ENCODE data around the gene VAMP5. TPM values are rescaled to one million over a fixed set of nuclear protein-coding genes. Genes with fewer than 3 reads are reported as not detected.

The VAMP5 gene
- total and polyA plus RNA-seq, 9 of the 15 experiments (the other 6 are each of a cell fraction or from before 2014, with no cell fraction given) = 0.54 to 1.9 (median 1.5) TPM; not detected in 2

DNA sequence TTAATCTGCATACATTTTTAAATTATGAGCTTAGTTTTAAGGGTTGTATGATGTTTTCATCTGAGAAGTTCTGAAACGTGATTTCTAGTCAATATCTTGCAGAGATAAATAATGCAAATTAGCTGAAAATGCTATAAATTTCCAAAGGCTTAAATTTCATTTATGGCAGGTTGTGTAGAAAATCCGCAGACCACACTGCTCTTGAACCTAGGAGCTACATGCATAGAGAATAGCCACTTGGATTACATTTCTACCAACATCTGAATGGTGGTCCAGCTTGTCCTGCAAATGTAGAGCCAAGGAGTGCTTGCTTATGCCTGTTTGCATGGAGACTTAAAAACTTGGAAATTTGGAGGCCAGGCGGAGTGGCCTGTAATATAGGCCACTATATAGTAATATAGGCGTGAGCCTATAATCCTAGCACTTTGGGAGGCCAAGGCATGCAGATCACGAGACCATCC, 38.4 kb upstream of the VAMP5 start (continued):
- TF ChIP-seq TEAD4 (IDR thresholded peaks at IDR 0.05; ENCODE audit: low read length) (no peak; the same call in 1 of the 2 replicates), TEAD4 (CRISPR knock-in tag; IDR thresholded peaks at IDR 0.05; ENCODE audit: borderline replicate concordance) (no peak), FOXM1 (IDR thresholded peaks at IDR 0.05; ENCODE audit: low read depth) (no peak), FOXM1 (CRISPR knock-in tag; IDR thresholded peaks at IDR 0.05; ENCODE audit: low read depth) (no peak), TCF15 (CRISPR knock-in tag; IDR thresholded peaks at IDR 0.05) (no peak), ZNF175 (CRISPR knock-in tag; IDR thresholded peaks at IDR 0.05; ENCODE audit: low read depth) (no peak), JUND (IDR thresholded peaks at IDR 0.05; ENCODE audit: borderline replicate concordance, low read depth, low read length) (no peak), JUND (tag; IDR thresholded peaks at IDR 0.05; ENCODE audit: borderline replicate concordance, low read depth, low read length) (no peak), ZNF3 (CRISPR knock-in tag; IDR thresholded peaks at IDR 0.05) (no peak), MCM3 (IDR thresholded peaks at IDR 0.05) (no peak), NUFIP1 (IDR thresholded peaks at IDR 0.05; ENCODE audit: partially characterized antibody) (no peak), FOXA3 (CRISPR knock-in tag; conservative IDR thresholded peaks at IDR 0.05 in 1 of 2, IDR thresholded peaks at IDR 0.05 in 1 of 2) (no peak), ZNF274 (IDR thresholded peaks at IDR 0.05; ENCODE audit: borderline replicate concordance, low read depth, low read length) (no peak), CTCFL (IDR thresholded peaks at IDR 0.05; ENCODE audit: borderline replicate concordance, insufficient read depth, low read depth, low read length, poor library complexity, severe bottlenecking) (no peak), CTCF (IDR thresholded peaks at IDR 0.05 in 2 of 3, conservative IDR thresholded peaks at IDR 0.05 in 1 of 3; ENCODE audit: insufficient read depth in 2 of 3, low read depth in 1 of 3, low read length in 3 of 3) (no peak), MBD1 (CRISPR knock-in tag; IDR thresholded peaks at IDR 0.05) (no peak), ZSCAN32 (CRISPR knock-in tag; IDR thresholded peaks at IDR 0.05) (no peak), SMAD2 (IDR thresholded peaks at IDR 0.05; ENCODE audit: low read depth, low read length) (no peak), ZNF224 (CRISPR knock-in tag; IDR thresholded peaks at IDR 0.05) (no peak), ARID3B (CRISPR knock-in tag; IDR thresholded peaks at IDR 0.05; ENCODE audit: borderline replicate concordance) (no peak)

Measured in K562 (cell line).